NCI-H146 treated with DMSO at 0.1 percent for 48 hours (cell line): Measurements from ENCODE around the gene CLEC18B.
"Not testable (repeated sequence)": the region's sequence is repeated elsewhere in the genome, so short reads cannot be mapped to it uniquely, and the experiment has no call there.

Source experiments
- DNase-seq: peaks from one replicate; lab custom pipeline; 2025; ENCODE audit not compliant: unreplicated experiment; lab: John Stamatoyannopoulos, UW

Gene CLEC18B

DNA sequence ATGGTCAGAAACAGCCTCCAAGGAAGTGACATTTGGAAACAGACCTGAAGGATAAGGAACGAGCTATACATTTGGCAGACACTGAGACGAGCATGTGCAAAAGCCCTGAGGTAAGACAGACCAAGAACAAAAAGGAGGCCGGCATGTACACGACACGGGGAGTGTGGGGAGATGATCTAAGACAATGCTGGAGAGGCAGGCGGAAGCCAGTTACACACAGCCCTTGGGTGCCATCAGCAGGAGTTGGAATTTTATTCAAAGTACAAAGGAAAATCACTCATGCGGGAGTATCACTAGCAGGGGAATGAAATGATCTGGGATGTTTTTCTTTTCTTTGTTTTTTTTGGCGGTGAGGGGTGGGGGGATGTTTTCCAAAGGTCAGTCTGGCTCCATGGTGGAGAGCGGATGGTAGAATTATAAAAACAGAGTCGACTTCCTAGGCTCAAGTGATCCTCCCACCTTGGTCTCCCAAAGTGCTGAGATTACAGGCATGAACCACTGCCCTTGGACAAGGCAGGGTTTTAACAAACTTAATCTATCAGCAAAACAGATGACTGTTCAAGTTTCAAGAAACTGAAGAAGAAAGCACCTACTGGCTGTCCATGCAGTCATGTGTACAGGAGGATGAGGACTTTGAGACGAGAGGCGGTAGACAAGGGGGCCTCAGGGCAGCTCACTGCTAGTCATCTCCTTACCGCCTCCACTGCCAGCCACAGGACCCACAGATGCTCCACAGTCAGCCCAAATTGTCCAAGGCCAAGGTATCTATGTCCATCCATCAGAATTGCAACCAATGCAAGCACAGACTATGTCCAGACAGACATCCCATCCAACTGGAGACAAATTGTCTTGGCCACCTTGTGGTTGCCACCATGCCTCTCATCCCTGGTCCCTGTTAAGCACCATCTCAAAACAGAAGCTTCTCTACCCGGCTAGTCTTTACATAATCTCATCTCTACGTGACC, 59.4 kb downstream of the CLEC18B start:
- not testable (repeated sequence) for DNase-seq
